ENCODE measurements around the gene GNB1L.
"Not testable (repeated sequence)": the region's sequence is repeated elsewhere in the genome, so short reads cannot be mapped to it uniquely, and the experiment has no call there.

GNB1L gene

GRCh38 chr22:19884161-19884953 lies 29.7 kb upstream of the GNB1L start:
- Histone ChIP-seq H3K27ac (replicated peaks) (no peak overlapping the region), H3K27me3 (ENCODE audit: insufficient read depth, poor library complexity, severe bottlenecking) (no peaks in the 10 kb centered on the region), H3K4me3 (replicated peaks; ENCODE audit: insufficient read depth, low read length) (no peak overlapping the region)
- no peak for TF ChIP-seq POLR2AphosphoS5 (IDR thresholded peaks at IDR 0.05; ENCODE audit: low read depth)
- TF ChIP-seq GABPA (IDR thresholded peaks at IDR 0.05; ENCODE audit: low read depth), result no peak
- TF ChIP-seq SPI1 (IDR thresholded peaks at IDR 0.05; ENCODE audit: borderline replicate concordance, low read depth), result no peak
- no peak for TF ChIP-seq REST (IDR thresholded peaks at IDR 0.05; ENCODE audit: insufficient replicate concordance, low read depth)
- TF ChIP-seq CTCF (IDR thresholded peaks at IDR 0.05; ENCODE audit: insufficient read depth, low read length), result no peak
- DNase-seq (ENCODE audit: low read depth in 1 of 2, low spot score in 1 of 2), result no peak

- not testable (repeated sequence) for H3K27ac ChIP-seq (replicated peaks); H3K27me3 ChIP-seq (ENCODE audit: insufficient read depth, poor library complexity, severe bottlenecking); DNase-seq (ENCODE audit: low read depth in 1 of 2, low spot score in 1 of 2); H3K4me3 ChIP-seq (replicated peaks; ENCODE audit: insufficient read depth, low read length)
Measured at GRCh38 chr22:19883446-19883845, 28.8 kb upstream of the GNB1L start.

GRCh38 chr22:19882446-19883381 lies 28.0 kb upstream of the GNB1L start:
- DNase-seq (ENCODE audit: low read depth in 1 of 2, low spot score in 1 of 2), result no peak
- no peak for TF ChIP-seq GABPA (IDR thresholded peaks at IDR 0.05; ENCODE audit: low read depth)
- TF ChIP-seq REST (IDR thresholded peaks at IDR 0.05; ENCODE audit: insufficient replicate concordance, low read depth), result no peak
- TF ChIP-seq CTCF (IDR thresholded peaks at IDR 0.05; ENCODE audit: insufficient read depth, low read length), result no peak
- no peak for TF ChIP-seq SPI1 (IDR thresholded peaks at IDR 0.05; ENCODE audit: borderline replicate concordance, low read depth)
- no peak for TF ChIP-seq POLR2AphosphoS5 (IDR thresholded peaks at IDR 0.05; ENCODE audit: low read depth)
- no peak overlapping the region for H3K27ac ChIP-seq (replicated peaks)
- H3K27me3 ChIP-seq (ENCODE audit: insufficient read depth, poor library complexity, severe bottlenecking), result no peaks in the 10 kb centered on the region
- H3K4me3 ChIP-seq (replicated peaks; ENCODE audit: insufficient read depth, low read length), result no peak overlapping the region
